ENCODE data around the gene FRS2. TPM values are rescaled to one million over a fixed set of nuclear protein-coding genes. Genes with fewer than 3 reads are reported as not detected.
"Not testable (repeated sequence)": the region's sequence is repeated elsewhere in the genome, so short reads cannot be mapped to it uniquely, and the experiment has no call there.

FRS2 gene
- total RNA-seq, 1 experiment from 2014 or later, result 87.5 TPM

DNA sequence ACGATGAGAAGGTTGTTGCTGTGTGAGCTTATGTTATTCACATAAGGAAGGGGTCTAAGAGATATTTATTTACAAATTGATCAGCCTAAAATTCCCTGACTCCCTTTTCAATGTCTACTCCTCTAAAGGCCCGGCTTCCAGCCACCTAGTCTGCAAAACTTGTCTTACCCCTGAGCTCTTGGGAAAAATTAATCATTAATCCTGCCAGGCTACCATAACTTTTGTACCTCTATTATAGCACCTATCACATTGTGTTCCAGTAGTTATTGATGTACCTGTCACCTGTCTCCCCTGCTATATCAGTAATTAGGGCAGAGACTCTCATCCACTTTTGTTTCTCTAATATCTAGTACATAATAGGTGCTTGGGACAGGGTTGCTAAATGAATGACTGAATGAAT lies 29.3 kb upstream of the FRS2 start:
- DNase-seq (ENCODE audit: low read depth in 1 of 2, low spot score in 2 of 2), result no peak

GRCh38 chr12:69442894-69443293 lies 27.3 kb upstream of the FRS2 start:
- no peak overlapping the region for H3K4me3 ChIP-seq
- no peaks in the 10 kb centered on the region for H3K9me3 ChIP-seq (replicated peaks)
- no peaks in the 10 kb centered on the region for H3K27me3 ChIP-seq (replicated peaks)
- peaks cover 7% of the 10 kb centered on the region; the same call in 1 of the 2 replicates for H3K4me1 ChIP-seq (replicated peaks)
- H3K27ac ChIP-seq, result no peak overlapping the region
- peak; percentile 19 to 47 for DNase-seq (ENCODE audit: low read depth in 1 of 2, low spot score in 2 of 2)
- no peaks in the 10 kb centered on the region for H3K36me3 ChIP-seq

More for the DNA sequence above, 29.3 kb upstream of the FRS2 start:
- H3K9me3 ChIP-seq (replicated peaks), result no peaks in the 10 kb centered on the region
- no peaks in the 10 kb centered on the region for H3K27me3 ChIP-seq (replicated peaks)
- no peaks in the 10 kb centered on the region for H3K36me3 ChIP-seq
- H3K27ac ChIP-seq, result no peak overlapping the region
- peaks cover 7% of the 10 kb centered on the region; the same call in 1 of the 2 replicates for H3K4me1 ChIP-seq (replicated peaks)
- H3K4me3 ChIP-seq, result no peak overlapping the region

DNA sequence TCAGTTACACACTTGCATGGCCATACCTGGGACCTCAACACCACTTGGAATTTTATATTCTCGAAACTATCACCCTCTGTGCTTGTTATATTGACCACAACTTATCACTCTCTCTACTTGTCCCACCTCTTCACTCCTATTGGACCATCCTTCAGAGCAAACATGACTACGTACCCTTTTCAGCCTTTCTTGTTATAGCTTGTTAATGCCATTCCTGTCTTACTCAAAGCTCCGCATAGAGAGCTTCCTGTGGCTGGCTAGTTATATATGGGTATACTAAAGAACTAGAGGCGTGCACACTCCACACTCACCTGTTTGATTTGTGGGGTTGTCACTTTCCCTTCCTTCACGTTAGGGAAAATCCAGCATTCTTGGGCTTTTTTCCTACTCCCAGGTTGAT lies 26.3 kb upstream of the FRS2 start:
- Histone ChIP-seq H3K9me3 (replicated peaks) (no peaks in the 10 kb centered on the region), H3K36me3 (no peaks in the 10 kb centered on the region), H3K27me3 (replicated peaks) (no peaks in the 10 kb centered on the region), H3K27ac (no peak overlapping the region), H3K4me3 (no peak overlapping the region), H3K4me1 (replicated peaks) (peaks cover 7% of the 10 kb centered on the region; the same call in 1 of the 2 replicates)
- no peak for DNase-seq (ENCODE audit: low read depth in 1 of 2, low spot score in 2 of 2)

- H3K4me3 ChIP-seq, result no peak overlapping the region
- peaks cover 4% of the 10 kb centered on the region; the same call in 1 of the 2 replicates for H3K4me1 ChIP-seq (replicated peaks)
- no peak overlapping the region for H3K27ac ChIP-seq
- no peaks in the 10 kb centered on the region for H3K36me3 ChIP-seq
- DNase-seq (ENCODE audit: low read depth in 1 of 2, low spot score in 2 of 2), result no peak
- no peaks in the 10 kb centered on the region for H3K9me3 ChIP-seq (replicated peaks)
- H3K27me3 ChIP-seq (replicated peaks), result no peaks in the 10 kb centered on the region
Observed at GRCh38 chr12:69447892-69448291, 22.3 kb upstream of the FRS2 start.

- not testable (repeated sequence) for H3K27ac ChIP-seq; H3K4me1 ChIP-seq (replicated peaks); H3K9me3 ChIP-seq (replicated peaks); H3K36me3 ChIP-seq; DNase-seq (ENCODE audit: low read depth in 1 of 2, low spot score in 2 of 2); H3K27me3 ChIP-seq (replicated peaks); H3K4me3 ChIP-seq
Observed at GRCh38 chr12:69452598-69453132, 17.5 kb upstream of the FRS2 start.

- no peaks in the 10 kb centered on the region for H3K4me1 ChIP-seq (replicated peaks)
- no peak overlapping the region for H3K4me3 ChIP-seq
- H3K9me3 ChIP-seq (replicated peaks), result no peaks in the 10 kb centered on the region
- DNase-seq (ENCODE audit: low read depth in 1 of 2, low spot score in 2 of 2), result no peak
- no peak overlapping the region for H3K27ac ChIP-seq
- no peaks in the 10 kb centered on the region for H3K27me3 ChIP-seq (replicated peaks)
- no peaks in the 10 kb centered on the region for H3K36me3 ChIP-seq
Observed at GRCh38 chr12:69456239-69456638, 13.9 kb upstream of the FRS2 start.

- H3K4me3 ChIP-seq, result no peak overlapping the region
- DNase-seq (ENCODE audit: low read depth in 1 of 2, low spot score in 2 of 2), result no peak
- H3K4me1 ChIP-seq (replicated peaks), result no peaks in the 10 kb centered on the region
- H3K36me3 ChIP-seq, result no peaks in the 10 kb centered on the region
- H3K27me3 ChIP-seq (replicated peaks), result no peaks in the 10 kb centered on the region
- no peaks in the 10 kb centered on the region for H3K9me3 ChIP-seq (replicated peaks)
- H3K27ac ChIP-seq, result no peak overlapping the region
Observed at GRCh38 chr12:69457433-69457832, 12.8 kb upstream of the FRS2 start.

GRCh38 chr12:69459477-69459876 lies 10.7 kb upstream of the FRS2 start:
- Histone ChIP-seq H3K9me3 (replicated peaks) (no peaks in the 10 kb centered on the region), H3K27ac (no peak overlapping the region), H3K4me1 (replicated peaks) (no peaks in the 10 kb centered on the region), H3K36me3 (no peaks in the 10 kb centered on the region), H3K4me3 (no peak overlapping the region), H3K27me3 (replicated peaks) (no peaks in the 10 kb centered on the region)
- DNase-seq (ENCODE audit: low read depth in 1 of 2, low spot score in 2 of 2), result no peak

DNA sequence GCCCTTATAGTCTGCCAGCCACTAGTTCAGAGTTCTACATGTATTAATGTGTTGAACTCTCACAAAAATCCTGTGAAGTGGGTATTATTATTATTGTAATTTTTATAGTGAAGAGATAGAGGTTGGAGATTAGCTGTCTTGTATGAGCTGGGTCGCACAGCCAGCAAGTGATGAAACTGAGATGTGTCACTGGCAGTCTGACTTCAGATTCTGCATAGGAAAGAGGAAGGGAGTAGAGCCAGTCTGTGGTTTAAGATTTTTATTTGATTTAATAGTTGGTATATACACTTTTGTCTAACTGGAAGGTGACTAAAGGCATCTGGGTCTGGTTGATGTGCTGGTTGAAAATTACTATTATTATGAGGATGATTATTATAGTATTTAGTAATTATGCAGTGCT lies 5.8 kb upstream of the FRS2 start:
- DNase-seq (ENCODE audit: low read depth in 1 of 2, low spot score in 2 of 2), result no peak
- Histone ChIP-seq H3K27me3 (replicated peaks) (0 out of 2 replicates have a peak, but pooled peaks cover 2% of the 10 kb centered on the region), H3K27ac (no peak overlapping the region), H3K4me1 (replicated peaks) (no peaks in the 10 kb centered on the region), H3K9me3 (replicated peaks) (no peaks in the 10 kb centered on the region), H3K36me3 (no peaks in the 10 kb centered on the region), H3K4me3 (no peak overlapping the region)

- Histone ChIP-seq H3K4me3 (no peak overlapping the region), H3K4me1 (replicated peaks) (peaks cover 6% of the 10 kb centered on the region), H3K27me3 (replicated peaks) (0 out of 2 replicates have a peak, but pooled peaks cover 2% of the 10 kb centered on the region), H3K36me3 (peaks cover 6% of the 10 kb centered on the region; the same call in 1 of the 2 replicates), H3K27ac (no peak overlapping the region), H3K9me3 (replicated peaks) (no peaks in the 10 kb centered on the region)
- DNase-seq (ENCODE audit: low read depth in 1 of 2, low spot score in 2 of 2), result no peak
Observed at GRCh38 chr12:69466867-69467266, 3.3 kb upstream of the FRS2 start.

DNA sequence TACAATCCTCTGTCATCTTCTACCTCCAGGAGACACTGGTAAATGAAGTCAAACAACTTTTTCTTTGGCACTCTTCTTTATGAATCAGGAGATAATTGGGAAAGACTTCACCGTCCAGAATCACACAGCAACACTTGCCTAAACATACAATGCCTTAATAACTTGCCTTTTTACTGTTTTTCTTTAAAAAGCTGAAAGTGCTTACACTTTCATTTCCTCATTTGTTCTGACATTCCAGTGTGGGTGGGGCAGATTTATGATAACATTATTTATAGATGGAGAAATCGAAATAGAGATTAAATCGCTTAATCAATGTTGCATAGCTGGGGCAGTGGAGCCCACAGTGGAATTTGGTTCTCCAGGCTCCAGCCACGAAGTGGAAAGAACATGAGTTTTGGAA lies 2.8 kb upstream of the FRS2 start:
- Histone ChIP-seq H3K4me1 (replicated peaks) (peaks cover 7% of the 10 kb centered on the region), H3K9me3 (replicated peaks) (no peaks in the 10 kb centered on the region), H3K4me3 (no peak overlapping the region), H3K27ac (no peak overlapping the region), H3K36me3 (peaks cover 7% of the 10 kb centered on the region; the same call in 1 of the 2 replicates), H3K27me3 (replicated peaks) (0 out of 2 replicates have a peak, but pooled peaks cover 2% of the 10 kb centered on the region)
- no peak for DNase-seq (ENCODE audit: low read depth in 1 of 2, low spot score in 2 of 2)

GRCh38 chr12:69468237-69469026 lies 1.8 kb upstream of the FRS2 start:
- Histone ChIP-seq H3K27ac (no peak overlapping the region), H3K36me3 (peaks cover 12% of the 10 kb centered on the region)
- DNase-seq (ENCODE audit: low read depth in 1 of 2, low spot score in 2 of 2), result no peak

DNA sequence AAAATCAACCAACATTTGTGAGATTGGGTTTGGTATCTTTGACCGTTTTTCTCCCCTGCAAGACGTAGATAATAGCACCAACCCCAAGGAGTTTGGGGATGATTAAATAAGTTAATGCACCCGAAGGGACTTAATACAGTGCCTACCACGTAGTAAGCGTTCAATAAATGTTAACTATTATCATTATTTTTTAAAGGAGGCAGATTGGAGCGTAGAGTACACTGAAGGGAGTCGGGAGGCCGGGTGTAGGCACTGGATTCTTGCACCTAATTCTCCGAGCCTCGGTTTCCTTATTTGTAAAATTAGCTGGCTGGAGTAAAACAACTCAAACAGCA lies 367 bp upstream of the FRS2 start:
- Histone ChIP-seq H3K4me1 (replicated peaks) (peaks cover 26% of the 10 kb centered on the region), H3K9me3 (replicated peaks) (no peaks in the 10 kb centered on the region), H3K4me3 (peak overlapping the region; percentile 91), H3K27me3 (replicated peaks) (0 out of 2 replicates have a peak, but pooled peaks cover 2% of the 10 kb centered on the region), H3K27ac (peak overlapping the region; percentile 85), H3K36me3 (peaks cover 19% of the 10 kb centered on the region)
- DNase-seq (ENCODE audit: low read depth in 1 of 2, low spot score in 2 of 2), result no peak

More at GRCh38 chr12:69468237-69469026, 1.8 kb upstream of the FRS2 start:
- Histone ChIP-seq H3K27me3 (replicated peaks) (0 out of 2 replicates have a peak, but pooled peaks cover 2% of the 10 kb centered on the region), H3K4me3 (no peak overlapping the region), H3K4me1 (replicated peaks) (peaks cover 16% of the 10 kb centered on the region), H3K9me3 (replicated peaks) (no peaks in the 10 kb centered on the region)

- no peaks in the 10 kb centered on the region for H3K27me3 ChIP-seq (replicated peaks)
- H3K4me3 ChIP-seq, result peak overlapping the region; percentile 91
- DNase-seq (ENCODE audit: low read depth in 1 of 2, low spot score in 2 of 2), result no peak
- H3K4me1 ChIP-seq (replicated peaks), result peaks cover 36% of the 10 kb centered on the region
- no peaks in the 10 kb centered on the region for H3K9me3 ChIP-seq (replicated peaks)
- 0 out of 2 replicates have a peak overlapping the region, but pooled peaks have one; percentile 85 for H3K27ac ChIP-seq
- peaks cover 19% of the 10 kb centered on the region for H3K36me3 ChIP-seq
Observed at GRCh38 chr12:69471076-69471430, 865 bp downstream of the FRS2 start.
